NT2/D1 (cell line): ENCODE data around the gene MFSD6.

Experiments
- SUZ12 ChIP-seq: IDR thresholded peaks from 2 replicates; pipeline ENCODE4 v1.6.1; 2011; ENCODE audit not compliant: insufficient read length, insufficient read depth; ENCODE audit errors: extremely low read depth
- YY1 ChIP-seq: IDR thresholded peaks from 2 replicates; pipeline ENCODE4 v1.6.1; 2011; ENCODE audit not compliant: insufficient read length, insufficient read depth
- ZNF274 ChIP-seq: IDR thresholded peaks from 2 replicates; pipeline ENCODE4 v1.6.1; 2011; ENCODE audit warnings: mild to moderate bottlenecking, low read depth, low read length

GRCh38 chr2:190490502-190490901 is 82.3 kb downstream of the MFSD6 start:
- TF ChIP-seq ZNF274 (no peak), YY1 (no peak), SUZ12 (no peak)
